Esophagus muscularis mucosa (tissue), 3 donors: ENCODE results near the gene MED14.

Experiments used
- CTCF ChIP-seq, 3 experiments: fragments of 200-600 bp in 2 of 3; fragments of 450-650 bp in 1 of 3; sonication (generic) in 2 of 3; IDR thresholded peaks; one replicate each; pipeline ENCODE4 v1.5.1; 2017 to 2019; ENCODE audit warnings: antibody characterized with exemption in 3 of 3, mild to moderate bottlenecking in 2 of 3, moderate library complexity in 1 of 3
- POLR2A ChIP-seq: fragments of 450-650 bp; IDR thresholded peaks from one replicate; pipeline ENCODE4 v1.6.1; 2017; ENCODE audit warnings: antibody characterized with exemption, moderate library complexity, mild to moderate bottlenecking, low read depth

- TF ChIP-seq CTCF (IDR thresholded peaks at IDR 0.05) (no peak), POLR2A (no peak)
Observed at GRCh38 chrX:40773188-40773587, 37.8 kb upstream of the MED14 start.
